ENCODE measurements around the gene TP53RK. TPM values are rescaled to one million over a fixed set of nuclear protein-coding genes. Genes with fewer than 3 reads are reported as not detected.

Gene TP53RK
- total RNA-seq, 4 donors from 2014 or later, result 7.4 to 12.1 (median 10.6) TPM

- no peak overlapping the region for H3K4me3 ChIP-seq
- no peaks in the 10 kb centered on the region for H3K9me3 ChIP-seq
- H3K36me3 ChIP-seq, result no peaks in the 10 kb centered on the region
- H3K4me1 ChIP-seq, result no peaks in the 10 kb centered on the region
- peaks cover 0 to 9% of the 10 kb centered on the region in 2 donors for H3K27me3 ChIP-seq
- no peak overlapping the region for H3K27ac ChIP-seq
- TF ChIP-seq CTCF (IDR thresholded peaks at IDR 0.05), result no peak
- no peak for TF ChIP-seq POLR2A (IDR thresholded peaks at IDR 0.05)
- DNase-seq, result no peak
Observed at GRCh38 chr20:46648903-46649649, 40.2 kb downstream of the TP53RK start.

- H3K36me3 ChIP-seq, result no peaks in the 10 kb centered on the region
- DNase-seq, result no peak
- peaks cover 0 to 9% of the 10 kb centered on the region in 2 donors for H3K27me3 ChIP-seq
- no peak overlapping the region for H3K4me3 ChIP-seq
- H3K9me3 ChIP-seq, result no peaks in the 10 kb centered on the region
- TF ChIP-seq POLR2A (IDR thresholded peaks at IDR 0.05) (no peak), CTCF (IDR thresholded peaks at IDR 0.05) (no peak)
- no peaks in the 10 kb centered on the region for H3K4me1 ChIP-seq
- H3K27ac ChIP-seq, result no peak overlapping the region
Observed at GRCh38 chr20:46647469-46647868, 41.8 kb downstream of the TP53RK start.

- no peaks in the 10 kb centered on the region for H3K9me3 ChIP-seq
- H3K4me1 ChIP-seq, result no peaks in the 10 kb centered on the region
- TF ChIP-seq CTCF (IDR thresholded peaks at IDR 0.05) (no peak), POLR2A (IDR thresholded peaks at IDR 0.05) (no peak)
- no peaks in the 10 kb centered on the region for H3K36me3 ChIP-seq
- no peak for DNase-seq
- H3K27me3 ChIP-seq, result peaks cover 0 to 9% of the 10 kb centered on the region in 2 donors
- H3K4me3 ChIP-seq, result no peak overlapping the region
- H3K27ac ChIP-seq, result no peak overlapping the region
Observed at GRCh38 chr20:46646659-46647380, 42.4 kb downstream of the TP53RK start.

GRCh38 chr20:46646122-46646521 is 43.1 kb downstream of the TP53RK start:
- H3K36me3 ChIP-seq, result no peaks in the 10 kb centered on the region
- no peak overlapping the region for H3K27ac ChIP-seq
- no peaks in the 10 kb centered on the region for H3K9me3 ChIP-seq
- peaks cover 0 to 3% of the 10 kb centered on the region in 2 donors for H3K27me3 ChIP-seq
- DNase-seq, result no peak
- H3K4me1 ChIP-seq, result no peaks in the 10 kb centered on the region
- TF ChIP-seq CTCF (IDR thresholded peaks at IDR 0.05) (no peak), POLR2A (IDR thresholded peaks at IDR 0.05) (no peak)
- no peak overlapping the region for H3K4me3 ChIP-seq

GRCh38 chr20:46644733-46645132 is 44.5 kb downstream of the TP53RK start:
- Histone ChIP-seq H3K36me3 (no peaks in the 10 kb centered on the region), H3K4me3 (no peak overlapping the region), H3K4me1 (no peaks in the 10 kb centered on the region), H3K27me3 (no peaks in the 10 kb centered on the region), H3K27ac (no peak overlapping the region), H3K9me3 (no peaks in the 10 kb centered on the region)
- DNase-seq, result no peak
- TF ChIP-seq POLR2A (IDR thresholded peaks at IDR 0.05) (no peak), CTCF (IDR thresholded peaks at IDR 0.05) (no peak)

Measured in Peyer's patch (tissue), 4 donors.